Fibroblast of pulmonary artery (primary cell): Measurements from ENCODE around the gene DUSP22.

Experiments used
- DNase-seq: peaks from one replicate; pipeline ENCODE4 v3.0.0-alpha.2; 2010; ENCODE audit warnings: low read depth
- H3K4me3 ChIP-seq: replicated peaks from 2 replicates; pipeline ENCODE4 v1.5.1; 2011; ENCODE audit warnings: low read depth, mild to moderate bottlenecking, control low read depth, low read length, moderate library complexity
- TF ChIP-seq, protein P1 (sequence below): IDR thresholded peaks from 2 replicates; pipeline ENCODE4 v1.5.1; 2011; ENCODE audit warnings: mild to moderate bottlenecking, control low read depth, low read length, inconsistent platforms; ENCODE audit errors: missing control alignments

DUSP22 gene

DNA sequence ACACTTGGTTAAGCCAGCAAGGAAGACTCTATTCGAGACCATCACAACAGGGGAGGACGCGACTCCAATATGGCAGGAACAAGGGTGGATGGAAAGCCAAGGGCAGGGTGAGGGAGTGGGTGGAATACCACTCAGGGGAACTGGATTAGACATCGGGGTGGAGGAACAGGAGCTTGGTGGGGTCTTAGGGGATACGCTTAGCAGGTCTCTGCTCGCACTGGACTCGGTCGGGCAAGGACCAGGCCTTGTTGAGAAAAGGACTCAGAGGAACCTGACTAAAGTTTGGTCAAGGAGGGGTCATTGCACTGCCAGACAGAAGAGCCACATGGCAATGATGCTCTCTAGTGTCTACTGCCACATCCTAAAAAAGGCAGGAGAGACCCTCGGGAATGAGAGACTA is 10.5 kb downstream of the DUSP22 start:
- no peak overlapping the region for H3K4me3 ChIP-seq
- DNase-seq: no peak
- TF ChIP-seq, protein P1, sequence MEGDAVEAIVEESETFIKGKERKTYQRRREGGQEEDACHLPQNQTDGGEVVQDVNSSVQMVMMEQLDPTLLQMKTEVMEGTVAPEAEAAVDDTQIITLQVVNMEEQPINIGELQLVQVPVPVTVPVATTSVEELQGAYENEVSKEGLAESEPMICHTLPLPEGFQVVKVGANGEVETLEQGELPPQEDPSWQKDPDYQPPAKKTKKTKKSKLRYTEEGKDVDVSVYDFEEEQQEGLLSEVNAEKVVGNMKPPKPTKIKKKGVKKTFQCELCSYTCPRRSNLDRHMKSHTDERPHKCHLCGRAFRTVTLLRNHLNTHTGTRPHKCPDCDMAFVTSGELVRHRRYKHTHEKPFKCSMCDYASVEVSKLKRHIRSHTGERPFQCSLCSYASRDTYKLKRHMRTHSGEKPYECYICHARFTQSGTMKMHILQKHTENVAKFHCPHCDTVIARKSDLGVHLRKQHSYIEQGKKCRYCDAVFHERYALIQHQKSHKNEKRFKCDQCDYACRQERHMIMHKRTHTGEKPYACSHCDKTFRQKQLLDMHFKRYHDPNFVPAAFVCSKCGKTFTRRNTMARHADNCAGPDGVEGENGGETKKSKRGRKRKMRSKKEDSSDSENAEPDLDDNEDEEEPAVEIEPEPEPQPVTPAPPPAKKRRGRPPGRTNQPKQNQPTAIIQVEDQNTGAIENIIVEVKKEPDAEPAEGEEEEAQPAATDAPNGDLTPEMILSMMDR: no peak

DNA sequence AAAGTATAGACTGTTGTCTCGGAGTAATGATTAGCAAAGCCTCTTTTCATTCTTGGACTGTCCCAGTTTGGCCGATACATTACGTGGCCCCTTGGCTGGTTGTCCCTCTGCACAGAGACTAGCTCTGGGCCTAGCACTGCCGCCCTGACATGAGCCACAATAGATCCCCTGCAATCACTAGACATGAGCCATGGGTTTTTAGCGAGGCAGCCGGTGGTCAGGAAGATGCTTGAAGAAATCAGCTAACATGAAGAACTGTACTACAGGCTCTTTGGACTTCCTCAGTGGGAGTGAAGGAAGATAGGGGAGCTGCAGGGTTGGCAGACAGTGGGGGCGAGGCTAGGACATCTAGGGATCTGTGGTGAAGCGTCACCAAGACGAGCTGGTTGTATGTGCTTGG is 11.0 kb downstream of the DUSP22 start:
- DNase-seq: no peak
- TF ChIP-seq, protein P1: no peak
- H3K4me3 ChIP-seq: no peak overlapping the region

DNA sequence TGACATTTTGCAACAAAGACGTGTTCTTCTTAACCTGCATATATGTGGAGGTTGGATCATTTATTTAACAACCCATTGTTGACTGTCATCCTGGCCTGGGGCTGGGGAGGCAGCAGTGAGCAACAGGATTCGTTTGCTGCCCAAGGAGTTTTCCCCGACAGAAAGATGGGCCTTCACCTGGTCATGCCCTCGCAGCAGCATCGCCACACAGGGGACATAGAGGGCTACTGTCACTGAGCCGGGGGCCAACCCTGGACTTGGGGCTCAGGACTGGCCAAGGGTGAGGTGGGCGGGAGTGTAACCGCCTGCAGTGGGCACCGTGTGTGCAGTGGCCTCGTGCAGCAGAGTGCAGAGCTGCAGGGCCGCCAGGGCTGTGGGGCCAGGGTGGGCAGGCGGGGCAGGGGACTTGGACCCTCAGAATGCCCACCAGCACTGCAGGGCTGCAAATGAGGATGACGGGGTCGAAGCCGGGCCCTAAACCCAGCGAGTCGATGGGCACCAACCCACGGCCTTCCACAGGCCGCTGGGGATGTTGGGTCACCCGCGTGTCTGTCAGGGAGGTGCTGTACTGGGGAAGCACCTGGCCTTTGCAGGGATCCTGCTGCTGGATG is 11.8 kb downstream of the DUSP22 start:
- DNase-seq: no peak
- TF ChIP-seq, protein P1: no peak
- no peak overlapping the region for H3K4me3 ChIP-seq

DNA sequence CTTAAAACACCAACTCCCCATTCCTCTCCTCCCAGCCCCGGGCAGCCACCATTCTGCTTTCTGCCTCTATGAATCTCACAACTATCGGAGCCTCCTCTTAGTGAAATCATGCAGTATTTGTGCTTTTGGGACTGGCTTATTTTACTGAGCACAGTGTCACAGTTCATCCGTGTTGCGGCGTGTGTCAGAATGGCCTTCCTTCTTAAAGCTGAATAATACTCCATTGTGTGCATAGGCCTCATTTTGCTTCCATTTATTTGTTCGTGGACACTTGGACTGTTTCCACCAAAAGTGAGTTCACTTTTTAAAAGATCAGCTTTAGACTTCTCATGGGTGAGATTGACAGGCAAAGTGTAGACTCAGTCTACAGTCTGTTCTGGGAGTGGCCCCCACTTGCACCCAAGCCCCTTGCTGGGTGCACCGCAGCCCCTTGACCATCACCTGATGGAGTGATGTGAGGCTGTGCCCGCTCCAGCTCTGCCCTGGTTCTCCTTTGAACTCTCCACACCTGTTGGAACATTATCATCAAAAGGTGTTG is 12.6 kb downstream of the DUSP22 start:
- TF ChIP-seq, protein P1: no peak
- H3K4me3 ChIP-seq: no peak overlapping the region
- no peak for DNase-seq

DNA sequence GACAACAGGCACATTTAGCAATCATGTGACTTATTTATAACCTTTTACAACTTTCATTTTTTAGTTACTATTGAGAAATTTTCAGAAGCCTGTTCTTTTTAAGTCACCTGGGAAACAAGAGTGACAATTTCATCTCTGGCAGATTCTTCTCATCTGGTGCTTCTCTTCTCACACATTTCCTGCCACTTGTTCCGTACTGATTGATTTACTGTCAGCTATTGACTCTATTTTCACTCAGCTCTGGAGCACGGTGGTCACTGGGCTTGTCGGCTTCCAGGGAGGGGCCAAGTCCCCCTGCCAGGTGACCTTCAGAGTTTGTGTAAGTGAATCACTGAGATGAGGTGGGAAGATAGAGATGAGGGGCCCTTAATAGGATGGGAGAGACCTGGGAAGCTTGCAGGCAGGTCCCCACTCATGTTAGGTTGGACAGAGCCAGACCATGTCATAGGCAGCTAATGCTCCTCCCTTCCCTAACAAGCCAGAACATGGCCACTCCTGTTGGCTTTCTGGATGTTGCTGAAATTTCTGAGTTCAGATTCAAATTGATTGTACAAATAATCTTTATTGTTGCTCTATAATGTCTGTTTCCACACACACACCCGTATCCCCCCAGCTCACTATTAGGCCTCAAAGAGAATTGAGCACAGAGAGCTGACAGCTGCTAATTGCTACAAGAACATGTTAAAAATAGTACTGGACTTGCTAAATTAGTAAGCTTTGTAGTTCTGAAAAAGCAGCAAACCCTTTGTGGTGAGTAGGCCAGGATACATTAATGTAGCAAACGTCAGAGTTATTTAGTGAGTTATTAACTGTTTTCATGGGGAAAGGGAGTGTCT is 13.3 kb downstream of the DUSP22 start:
- no peak overlapping the region for H3K4me3 ChIP-seq

DNA sequence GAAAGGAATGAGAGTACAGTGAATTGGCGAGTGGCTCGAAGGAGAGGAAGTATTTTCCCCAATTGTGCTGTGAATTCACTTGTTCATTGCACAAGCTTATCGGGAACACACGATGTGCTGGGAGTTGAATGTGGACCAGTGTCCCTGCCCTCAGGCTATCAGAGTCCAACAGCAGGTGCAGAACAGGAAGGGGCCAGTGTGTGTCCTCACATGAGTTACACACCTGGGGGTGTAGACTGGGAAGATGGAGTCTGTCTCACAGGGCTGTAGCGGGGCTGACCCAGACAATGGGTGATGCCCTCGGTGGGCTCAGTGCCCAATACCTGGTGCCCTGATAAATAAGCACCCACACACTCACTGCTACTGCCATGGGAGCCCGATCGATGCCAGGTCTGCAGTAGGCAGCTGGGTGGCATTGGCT is 14.4 kb downstream of the DUSP22 start:
- no peak for DNase-seq
- no peak overlapping the region for H3K4me3 ChIP-seq
- TF ChIP-seq, protein P1: no peak

More for the DNA sequence above, 13.3 kb downstream of the DUSP22 start:
- DNase-seq: no peak
- TF ChIP-seq, protein P1: no peak
